Dermis blood vessel endothelial cell (primary cell): Measurements from ENCODE around the gene RGL2. TPM values are rescaled to one million over a fixed set of nuclear protein-coding genes. Genes with fewer than 3 reads are reported as not detected.

Experiments
- DNase-seq: peaks from one replicate; pipeline ENCODE4 v3.0.0; 2010
- total RNA-seq: library from RNA; depleted of rRNA; stranded (reverse); fragments of >200 nt; gene quantifications from 2 replicates; pipeline ENCODE4 v1.2.3, GENCODE V29; 2014

Gene RGL2
- total RNA-seq, 1 donor from 2014 or later = 82.4 TPM

DNA sequence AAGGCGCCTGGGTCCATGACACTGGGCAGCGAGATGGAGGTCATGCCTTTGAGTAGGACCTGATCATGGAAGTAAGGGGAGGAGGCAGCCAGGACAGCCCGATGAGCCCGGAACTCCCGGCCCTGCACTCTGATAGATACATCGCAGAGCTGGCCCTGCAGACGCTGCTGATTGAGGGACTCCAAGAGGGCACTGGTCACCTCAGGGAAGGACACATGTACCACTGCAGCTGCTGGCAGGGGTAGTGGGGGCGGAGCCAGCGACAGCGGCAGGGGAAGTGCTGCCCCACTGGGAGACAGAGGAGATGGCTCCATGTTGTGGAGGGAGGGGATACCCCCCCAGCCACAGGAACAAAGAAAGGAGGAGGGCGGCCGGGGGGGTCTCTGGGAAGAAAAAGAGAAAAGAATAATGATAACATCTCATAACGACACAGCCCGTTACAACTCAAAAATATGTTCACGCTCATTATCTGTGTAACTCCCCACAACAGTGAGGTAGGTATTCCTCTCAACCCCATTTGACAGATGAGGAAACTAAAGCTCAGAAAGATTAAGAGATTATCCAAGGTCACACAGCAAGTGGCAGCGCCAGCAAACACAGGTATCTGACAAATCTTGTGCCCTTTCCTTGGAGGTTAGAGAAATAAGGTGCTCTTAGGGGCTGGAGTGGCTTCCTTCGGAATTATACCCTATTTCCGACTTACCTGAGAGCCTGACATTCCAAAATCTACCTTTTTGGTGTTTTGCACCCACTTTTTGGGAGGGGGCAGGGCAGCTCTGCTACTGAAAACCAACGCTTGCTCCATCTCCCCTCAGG, 18.1 kb upstream of the RGL2 start:
- no peak for DNase-seq

DNA sequence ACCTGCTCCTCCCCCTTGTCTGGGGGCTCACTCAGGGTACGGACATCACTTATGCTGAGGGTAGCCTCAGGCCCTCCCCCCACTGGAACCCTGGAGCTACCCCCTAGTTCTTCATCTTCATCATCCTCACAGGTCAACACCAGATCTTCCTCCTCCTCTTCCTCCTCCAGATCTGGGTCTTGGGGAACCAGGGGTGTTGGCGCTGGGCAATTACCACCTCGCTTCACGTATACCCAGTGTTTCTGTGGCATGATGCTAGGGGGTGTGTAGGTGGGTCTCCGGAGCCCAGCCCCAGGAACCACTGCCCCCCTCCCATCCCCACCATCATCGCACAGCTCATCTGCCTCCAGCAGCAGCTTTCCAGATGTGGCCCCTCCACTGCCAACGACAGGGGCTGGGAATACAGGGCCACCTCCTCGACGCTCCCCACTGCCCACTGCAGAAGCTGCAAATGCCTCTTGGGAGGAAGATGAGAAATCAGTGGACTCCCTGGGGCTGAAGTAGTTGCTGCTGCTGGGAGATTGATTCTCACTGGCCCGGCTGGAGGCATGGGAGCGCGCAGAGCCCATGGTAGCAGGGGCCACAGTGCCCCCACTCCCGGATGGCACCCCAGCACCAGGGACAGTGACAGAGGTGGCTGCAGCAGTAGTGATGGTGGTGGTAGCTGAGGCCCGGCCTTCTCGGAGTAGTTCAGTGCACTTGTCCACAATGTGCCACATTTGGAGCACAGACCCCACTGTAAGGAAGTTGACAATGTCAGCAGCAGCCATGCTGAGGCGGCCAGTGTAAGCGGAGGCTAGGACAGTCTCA, 17.3 kb upstream of the RGL2 start:
- DNase-seq = no peak

DNA sequence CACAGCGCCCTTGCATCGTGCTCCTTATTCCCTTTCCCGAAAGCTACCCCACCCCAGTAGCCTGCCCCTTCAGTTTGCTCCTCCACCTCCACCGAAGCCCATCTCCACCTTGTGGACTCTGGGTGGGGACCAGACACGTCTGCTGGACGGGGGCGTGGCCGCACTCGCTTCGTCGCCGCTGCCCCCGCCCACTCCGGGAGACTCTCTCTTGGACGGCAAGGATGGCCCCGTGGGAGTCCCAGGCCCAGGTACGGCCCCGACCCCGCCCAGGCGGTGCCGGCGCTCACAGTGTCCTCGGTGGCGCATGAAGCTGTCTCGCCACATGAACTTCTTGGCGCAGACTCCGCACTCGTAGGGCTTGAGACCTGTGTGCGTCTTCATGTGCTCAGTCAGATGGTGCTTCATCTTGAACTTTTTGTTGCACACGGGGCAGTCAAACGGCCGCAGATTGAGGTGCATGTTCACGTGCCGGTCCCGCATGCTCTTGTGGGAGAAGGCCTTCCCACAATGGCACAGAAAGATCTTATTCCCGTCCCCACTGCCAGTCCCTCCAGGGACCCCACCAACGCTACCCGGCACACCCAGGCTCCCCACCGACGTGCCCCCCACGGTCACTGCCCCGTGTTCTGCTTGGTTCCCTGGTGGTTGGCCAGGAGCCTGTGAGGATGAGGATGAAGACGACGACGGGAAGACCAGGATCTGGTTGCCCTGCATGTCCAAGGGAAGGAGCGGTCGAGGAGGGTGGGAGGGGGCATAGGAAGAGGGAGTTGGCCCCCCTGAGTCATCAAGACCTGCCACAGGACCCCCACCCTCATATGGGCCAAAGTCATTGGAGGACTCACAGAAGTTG, 16.4 kb upstream of the RGL2 start:
- peak; percentile 48 for DNase-seq

DNA sequence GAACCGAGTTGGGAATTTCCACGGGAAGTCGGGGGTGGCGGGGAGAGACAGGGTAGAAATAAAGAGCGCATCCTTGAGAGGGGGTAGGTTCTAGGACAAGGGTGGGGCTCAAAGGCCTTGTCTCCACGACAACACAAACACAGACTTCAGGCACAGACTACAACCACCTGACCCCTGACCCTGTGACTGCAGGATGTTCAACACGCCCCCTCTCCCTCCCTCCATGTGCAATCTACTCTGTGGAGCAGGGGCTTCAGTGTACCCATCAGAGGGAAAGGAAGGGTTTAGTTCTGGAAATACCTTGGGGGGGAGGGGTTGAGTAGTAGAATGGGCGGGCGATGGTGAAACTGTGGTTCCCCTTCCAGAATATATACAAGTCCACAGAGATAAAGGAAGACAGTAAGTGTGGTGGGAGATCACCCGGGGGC, 15.8 kb upstream of the RGL2 start:
- DNase-seq = peak; percentile 89

GRCh38 chr6:33313709-33314514, 15.2 kb upstream of the RGL2 start, which contains the start of gene TAPBP:
TSS of gene TAPBP (minus strand) at chr6:33314078. CDS start at chr6:33314041, 37 bp downstream.
- DNase-seq = peak; percentile 72

DNA sequence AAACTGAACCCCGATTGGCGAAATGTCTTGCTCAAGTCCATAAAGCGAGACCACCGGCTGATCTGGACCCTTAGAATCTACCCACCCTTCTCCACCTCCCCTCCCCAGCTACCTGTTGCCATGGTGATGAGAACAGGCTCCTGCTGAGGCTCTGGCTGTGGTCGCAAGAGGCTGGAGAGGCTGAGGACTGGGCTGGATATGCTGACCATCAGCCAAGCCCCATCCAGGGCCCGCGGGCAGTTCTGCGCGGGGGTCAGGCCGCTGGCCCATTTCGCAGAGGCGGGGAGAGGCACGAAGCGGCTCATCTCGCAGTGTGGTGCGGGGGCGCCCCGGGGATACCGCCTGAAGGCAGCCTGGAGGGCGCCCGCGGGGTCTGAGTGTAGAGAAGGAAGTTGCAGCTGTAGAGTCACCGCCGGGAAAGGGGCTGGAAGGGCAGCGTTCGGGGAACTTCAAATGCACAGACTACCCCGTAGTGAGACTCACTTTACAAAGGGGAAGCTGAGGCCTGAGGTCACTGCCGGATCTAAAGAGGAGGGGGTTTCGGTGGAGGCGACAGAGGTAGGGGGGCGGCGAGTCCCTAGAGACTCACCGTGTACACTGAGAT, 14.5 kb upstream of the RGL2 start:
- peak; percentile 49 for DNase-seq

- peak; percentile 73 for DNase-seq
Observed at GRCh38 chr6:33312361-33313104, 13.8 kb upstream of the RGL2 start.

- no peak for DNase-seq
Observed at GRCh38 chr6:33306356-33306755, 7.6 kb upstream of the RGL2 start.

GRCh38 chr6:33305052-33305451, 6.3 kb upstream of the RGL2 start:
- DNase-seq = no peak

- DNase-seq = no peak
Observed at GRCh38 chr6:33304216-33304615, 5.5 kb upstream of the RGL2 start.

GRCh38 chr6:33301877-33302276, 3.1 kb upstream of the RGL2 start:
- DNase-seq = no peak

GRCh38 chr6:33299237-33299944, 649 bp upstream of the RGL2 start:
- peak; percentile 95 for DNase-seq

GRCh38 chr6:33297956-33298772, 578 bp downstream of the RGL2 start:
- peak; percentile 70 for DNase-seq

DNA sequence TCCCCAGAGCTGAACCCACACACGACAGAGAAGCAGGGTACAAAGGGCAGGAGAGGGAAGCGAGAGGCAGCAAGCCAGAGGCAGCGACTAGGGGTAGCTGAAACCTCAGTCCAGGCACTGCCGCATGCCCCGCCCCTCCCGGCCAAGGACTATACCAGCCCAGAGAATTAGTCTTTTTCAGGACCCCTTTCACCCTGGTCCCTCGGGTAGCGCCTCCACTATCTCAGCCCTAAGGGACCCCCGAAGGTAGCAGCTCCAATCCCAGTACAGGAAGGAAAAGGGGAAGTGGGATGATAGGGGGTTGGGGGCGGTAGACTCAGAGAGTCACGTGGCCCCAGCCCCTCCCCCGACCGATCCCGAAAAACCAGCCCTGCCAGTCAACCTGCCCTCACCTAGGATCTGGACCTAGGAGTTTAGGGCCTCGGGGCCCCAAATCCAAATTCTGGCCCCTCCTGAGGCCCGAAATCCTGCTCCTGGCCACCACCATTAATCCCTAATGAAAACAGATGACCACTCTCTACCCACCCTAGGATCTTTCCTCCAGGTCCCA, 1.3 kb downstream of the RGL2 start:
- peak; percentile 26 for DNase-seq

GRCh38 chr6:33296797-33297405, 1.8 kb downstream of the RGL2 start:
- DNase-seq = no peak

GRCh38 chr6:33295621-33296369, 2.9 kb downstream of the RGL2 start:
- DNase-seq = no peak

- DNase-seq = no peak
Observed at GRCh38 chr6:33294086-33294823, 4.5 kb downstream of the RGL2 start.
